SK-N-SH (cell line): ENCODE data around the gene TMEM145. TPM values are rescaled to one million over a fixed set of nuclear protein-coding genes. Genes with fewer than 3 reads are reported as not detected.

ENCODE experiments used
- CTCF ChIA-PET: fragments of 300-600, 350-600 bp; formaldehyde crosslinking; extraction: SDS; loops from one replicate; lab custom pipeline; 2021; lab: Yijun Ruan, JAX
- POLR2A ChIA-PET: fragments of 350-600 bp; sonication (Branson Sonifier 250); formaldehyde crosslinking; extraction: SDS; loops from one replicate; lab custom pipeline; 2020; ENCODE audit warnings: antibody characterized with exemption, inconsistent platforms; lab: Yijun Ruan, JAX
- DNase-seq: peaks from one replicate; pipeline ENCODE4 v3.0.0; 2012
- H2AFZ ChIP-seq: fragments of 200-600 bp; sonication (generic); 2 replicates; pipeline ENCODE4 v1.8.1; 2016; ENCODE audit warnings: antibody characterized with exemption, mild to moderate bottlenecking, low read depth
- H3F3A ChIP-seq: fragments of 200-600 bp; sonication (generic); replicated peaks from 2 replicates; pipeline ENCODE3; 2016; ENCODE audit warnings: antibody characterized with exemption, mild to moderate bottlenecking; ENCODE audit not compliant: insufficient read depth
- H3K27ac ChIP-seq, 2 experiments: fragments of 200-500 bp in 1 of 2; fragments of 200-600 bp in 1 of 2; sonication (Bioruptor generic) in 1 of 2; sonication (generic), shearing (Covaris generic) in 1 of 2; 2 replicates each; pipeline versions ENCODE4 v1.5.1 to v1.6.1; 2014 to 2016; ENCODE audit warnings: low read depth in 2 of 2, inconsistent platforms in 1 of 2, low read length in 1 of 2, mild to moderate bottlenecking in 1 of 2, mixed read lengths in 1 of 2
- H3K27me3 ChIP-seq: fragments of 200-600 bp; sonication (generic), shearing (Covaris generic); 2 replicates; pipeline ENCODE4 v1.6.1; 2016; ENCODE audit warnings: mixed run types; ENCODE audit not compliant: insufficient read depth
- H3K36me3 ChIP-seq, 2 experiments: fragments of 200-500 bp in 1 of 2; fragments of 200-600 bp in 1 of 2; sonication (Bioruptor generic) in 1 of 2; sonication (generic) in 1 of 2; replicated peaks in 1 of 2; 2 replicates each; pipeline versions ENCODE3 to v1.5.1; 2014 to 2016; ENCODE audit warnings: low read length in 1 of 2, mild to moderate bottlenecking in 1 of 2; ENCODE audit not compliant: insufficient read depth in 2 of 2, control insufficient read depth in 1 of 2
- H3K4me1 ChIP-seq, 2 experiments: fragments of 200-500 bp in 1 of 2; fragments of 200-600 bp in 1 of 2; sonication (Bioruptor generic) in 1 of 2; sonication (generic), shearing (Covaris generic) in 1 of 2; 2 replicates each; pipeline versions ENCODE4 v1.5.1 to v1.6.1; 2014 to 2016; ENCODE audit warnings: low read depth in 1 of 2, low read length in 1 of 2, mixed run types in 1 of 2; ENCODE audit not compliant: insufficient read depth in 2 of 2, control insufficient read depth in 1 of 2
- H3K4me2 ChIP-seq: fragments of 200-600 bp; sonication (generic), shearing (Covaris generic); 2 replicates; pipeline ENCODE4 v1.6.1; 2017; ENCODE audit warnings: mixed run types
- H3K4me3 ChIP-seq, 2 experiments: fragments of 200-500 bp in 1 of 2; fragments of 200-600 bp in 1 of 2; sonication (Bioruptor generic) in 1 of 2; sonication (generic), shearing (Covaris generic) in 1 of 2; 2 replicates each; pipeline versions ENCODE4 v1.5.1 to v1.8.1; 2014 to 2016; ENCODE audit warnings: low read depth in 2 of 2, inconsistent platforms in 1 of 2, low read length in 1 of 2, mild to moderate bottlenecking in 1 of 2, mixed read lengths in 1 of 2, moderate library complexity in 1 of 2
- H3K79me2 ChIP-seq: fragments of 200-600 bp; sonication (generic); 2 replicates; pipeline ENCODE4 v1.8.1; 2017; ENCODE audit warnings: mild to moderate bottlenecking; ENCODE audit not compliant: insufficient read depth
- H3K9ac ChIP-seq: fragments of 200-600 bp; sonication (generic); 2 replicates; pipeline ENCODE4 v1.6.1; 2017; ENCODE audit warnings: mixed run types
- H3K9me2 ChIP-seq: fragments of 200-600 bp; sonication (generic); 2 replicates; pipeline ENCODE4 v1.6.1; 2017; ENCODE audit warnings: mixed run types
- H3K9me3 ChIP-seq: fragments of 200-600 bp; sonication (generic); 2 replicates; pipeline ENCODE4 v1.6.1; 2017; ENCODE audit warnings: mixed run types, mild to moderate bottlenecking, moderate library complexity
- H4K20me1 ChIP-seq: fragments of 200-600 bp; sonication (generic); 2 replicates; pipeline ENCODE4 v1.6.1; 2017; ENCODE audit warnings: mild to moderate bottlenecking, mixed run types; ENCODE audit not compliant: insufficient read depth
- CTCF ChIP-seq: fragments of 200-600 bp; sonication (generic); IDR thresholded peaks from 2 replicates; pipeline ENCODE4 v1.6.1; 2017; ENCODE audit warnings: antibody characterized with exemption, mild to moderate bottlenecking, moderate library complexity
- ELF1 ChIP-seq: IDR thresholded peaks from 2 replicates; pipeline ENCODE4 v1.4.0; 2012
- EP300 ChIP-seq, 2 experiments: IDR thresholded peaks; 2 replicates each; pipeline versions ENCODE4 v1.4.0 to v1.6.1; 2012; ENCODE audit warnings: borderline replicate concordance in 1 of 2, low read depth in 1 of 2, low read length in 1 of 2
- EZH2phosphoT487 ChIP-seq: fragments of 200-600 bp; sonication (generic); IDR thresholded peaks from 2 replicates; pipeline ENCODE4 v1.6.1; 2017; ENCODE audit warnings: low read depth, mixed run types, mild to moderate bottlenecking, antibody characterized with exemption, moderate library complexity, borderline replicate concordance
- FOXJ3 ChIP-seq: sonication (generic); formaldehyde crosslinking; IDR thresholded peaks from 2 replicates; pipeline ENCODE4 v1.5.1; 2020; ENCODE audit warnings: mild to moderate bottlenecking, missing genetic modification reagents
- MAX ChIP-seq: IDR thresholded peaks from 2 replicates; pipeline ENCODE4 v1.4.0; 2012; ENCODE audit warnings: low read depth
- MEF2A ChIP-seq: IDR thresholded peaks from 2 replicates; pipeline ENCODE4 v1.4.0; 2012; ENCODE audit warnings: low read depth, borderline replicate concordance
- MXI1 ChIP-seq: IDR thresholded peaks from 2 replicates; pipeline ENCODE4 v1.6.1; 2012; ENCODE audit warnings: mild to moderate bottlenecking, low read depth, low read length, improper control_type of control experiment
- NFIC ChIP-seq: IDR thresholded peaks from 2 replicates; pipeline ENCODE4 v1.4.0; 2012; ENCODE audit warnings: borderline replicate concordance
- NRF1 ChIP-seq: IDR thresholded peaks from 2 replicates; pipeline ENCODE4 v1.6.1; 2012; ENCODE audit warnings: low read depth, mild to moderate bottlenecking, low read length
- POLR2AphosphoS5 ChIP-seq: IDR thresholded peaks from 2 replicates; pipeline ENCODE4 v1.6.1; 2012; ENCODE audit warnings: low read depth, low read length
- RAD21 ChIP-seq: IDR thresholded peaks from 2 replicates; pipeline ENCODE4 v1.6.1; 2012; ENCODE audit warnings: mild to moderate bottlenecking, low read length
- REST ChIP-seq: IDR thresholded peaks from 2 replicates; pipeline ENCODE4 v1.6.1; 2012; ENCODE audit warnings: mild to moderate bottlenecking, low read depth, low read length, moderate library complexity
- RXRA ChIP-seq: IDR thresholded peaks from 2 replicates; pipeline ENCODE4 v1.4.0; 2012; ENCODE audit warnings: low read depth, mild to moderate bottlenecking, borderline replicate concordance
- TAF1 ChIP-seq: IDR thresholded peaks from 2 replicates; pipeline ENCODE4 v1.6.1; 2012; ENCODE audit warnings: low read depth, mild to moderate bottlenecking, low read length, moderate library complexity, borderline replicate concordance
- YY1 ChIP-seq: IDR thresholded peaks from 2 replicates; pipeline ENCODE4 v1.4.0; 2012; ENCODE audit warnings: low read depth, mild to moderate bottlenecking
- ZBTB33 ChIP-seq: IDR thresholded peaks from 2 replicates; pipeline ENCODE4 v1.4.0; 2012; ENCODE audit warnings: low read depth, borderline replicate concordance
- WGBS: methylation state at CpG from one replicate; pipeline ENCODE4 v1.1.6; 2017; ENCODE audit warnings: low lambda C conversion rate; 5-methylcytosine and 5-hydroxymethylcytosine counted together
- polyA plus RNA-seq, 3 experiments: library from polyadenylated mRNA; depleted of rRNA; stranded (reverse); fragments of >200 nt; gene quantifications; 2 replicates each; pipeline ENCODE4 v1.2.3, GENCODE V29; 2012

Gene TMEM145
- polyA plus RNA-seq, 1 of the 3 experiments (the other 2 are of a cell fraction): 2.0 TPM

GRCh38 chr19:42275103-42275502 lies 38.0 kb upstream of the TMEM145 start:
- TF ChIP-seq EP300 (IDR thresholded peaks at IDR 0.05; ENCODE audit: borderline replicate concordance in 1 of 2, low read depth in 1 of 2, low read length in 1 of 2): no peak
- no peak for TF ChIP-seq MEF2A
- TF ChIP-seq POLR2AphosphoS5: no peak
- no peak for TF ChIP-seq CTCF
- TF ChIP-seq MAX: no peak
- TF ChIP-seq MXI1: no peak
- no peak for TF ChIP-seq NRF1
- TF ChIP-seq EZH2phosphoT487: no peak
- no peak for TF ChIP-seq RXRA
- no peak for TF ChIP-seq YY1
- TF ChIP-seq FOXJ3 (CRISPR knock-in tag): no peak
- no peak for TF ChIP-seq RAD21
- Histone ChIP-seq H3K4me2 (peak overlapping the region; percentile 55), H3K79me2 (peaks cover 93% of the 10 kb centered on the region), H3K27me3 (no peaks in the 10 kb centered on the region), H3K9me3 (no peaks in the 10 kb centered on the region), H3K27ac (peak overlapping the region in 1 of 2 experiments; percentile 1; a peak in 1 of 4 replicates), H3K4me3 (no peak overlapping the region), H3K9ac (no peak overlapping the region), H4K20me1 (no peaks in the 10 kb centered on the region), H3K36me3 (peaks cover 13 to 39% of the 10 kb centered on the region in 2 experiments), H2AFZ (no peak overlapping the region), H3K9me2 (no peaks in the 10 kb centered on the region), H3K4me1 (peaks cover 40 to 67% of the 10 kb centered on the region in 2 experiments; a peak in 3 of 4 replicates), H3F3A (peaks cover 32% of the 10 kb centered on the region)
- CTCF ChIA-PET: interaction anchor here (1.1 to 1.5 kb wide), 2 partner anchors 21 to 36 kb away, joined by 4 read pairs; no protein-coding TSS in a partner anchor
- POLR2A ChIA-PET: no interaction called here
- 87% methylated on average over 7 of the region's 7 CpGs for WGBS
- DNase-seq: no peak

- Histone ChIP-seq H3K4me2 (peak overlapping the region; percentile 55), H3K27ac (peak overlapping the region in 1 of 2 experiments; percentile 96; a peak in 1 of 4 replicates), H3K4me3 (no peak overlapping the region), H4K20me1 (no peaks in the 10 kb centered on the region), H3K9me2 (no peaks in the 10 kb centered on the region), H3K4me1 (peaks cover 36 to 63% of the 10 kb centered on the region in 2 experiments; a peak in 3 of 4 replicates), H3K9me3 (no peaks in the 10 kb centered on the region), H3K79me2 (peaks cover 89% of the 10 kb centered on the region), H3K9ac (no peak overlapping the region), H3K36me3 (peaks cover 13 to 39% of the 10 kb centered on the region in 2 experiments), H3F3A (peaks cover 31% of the 10 kb centered on the region), H3K27me3 (no peaks in the 10 kb centered on the region), H2AFZ (no peak overlapping the region)
- DNase-seq: no peak
- ChIA-PET CTCF (interaction anchor here (1.1 kb wide), 1 partner anchor 36 kb away, joined by 4 read pairs; no protein-coding TSS in a partner anchor), POLR2A (no interaction called here)
- WGBS: 90% methylated on average over 3 of the region's 3 CpGs
- TF ChIP-seq ZBTB33 (no peak), ELF1 (no peak), NFIC (no peak), NRF1 (no peak), REST (no peak), TAF1 (no peak), MEF2A (no peak), EZH2phosphoT487 (no peak), CTCF (no peak)
Measured at GRCh38 chr19:42275517-42275916, 37.6 kb upstream of the TMEM145 start.
